ENCODE measurements around the gene FADS2.
A peak's percentile ranks its signal among the peaks of the same experiment; 100 is the strongest.

FADS2 gene

GRCh38 chr11:61795876-61796526 is 32.1 kb upstream of the FADS2 start:
- no peak for DNase-seq

GRCh38 chr11:61797263-61797944 is 30.7 kb upstream of the FADS2 start:
- DNase-seq = peak; percentile 81

GRCh38 chr11:61799665-61800284 is 28.3 kb upstream of the FADS2 start:
- DNase-seq = no peak

GRCh38 chr11:61800331-61801281 is 27.5 kb upstream of the FADS2 start:
- no peak for DNase-seq

GRCh38 chr11:61802605-61803004 is 25.5 kb upstream of the FADS2 start:
- DNase-seq = no peak

GRCh38 chr11:61803889-61804647 is 24.0 kb upstream of the FADS2 start:
- DNase-seq = peak; percentile 9

- DNase-seq = no peak
Measured at GRCh38 chr11:61805146-61805545, 23.0 kb upstream of the FADS2 start.

- no peak for DNase-seq
Measured at GRCh38 chr11:61806785-61807184, 21.3 kb upstream of the FADS2 start.

- DNase-seq = no peak
Measured at GRCh38 chr11:61810671-61811175, 17.4 kb upstream of the FADS2 start.

- DNase-seq = no peak
Measured at GRCh38 chr11:61811831-61812230, 16.3 kb upstream of the FADS2 start.

- no peak for DNase-seq
Measured at GRCh38 chr11:61812736-61813411, 15.2 kb upstream of the FADS2 start.

GRCh38 chr11:61814247-61814957 is 13.7 kb upstream of the FADS2 start:
- peak; percentile 43 for DNase-seq

GRCh38 chr11:61814958-61815789 is 12.9 kb upstream of the FADS2 start:
- DNase-seq = peak; percentile 91

GRCh38 chr11:61815790-61816735 is 12.0 kb upstream of the FADS2 start:
- peak; percentile 58 for DNase-seq

- peak; percentile 94 for DNase-seq
Measured at GRCh38 chr11:61816736-61817455, 11.2 kb upstream of the FADS2 start, which contains the start of gene FADS1. FADS1 (minus strand) TSS chr11:61817003; CDS start chr11:61816929, 74 bp downstream.

- no peak for DNase-seq
Measured at GRCh38 chr11:61817471-61818202, 10.5 kb upstream of the FADS2 start.

- DNase-seq = peak; percentile 5
Measured at GRCh38 chr11:61820174-61820573, 7.9 kb upstream of the FADS2 start.
